ENCODE results near the gene RNF43. TPM values are rescaled to one million over a fixed set of nuclear protein-coding genes. Genes with fewer than 3 reads are reported as not detected.

The RNF43 gene
- total and polyA plus RNA-seq, 2 of the 13 experiments (the other 11 are each of a cell fraction or from before 2014, with no cell fraction given) = 31.0 to 53.4 TPM

DNA sequence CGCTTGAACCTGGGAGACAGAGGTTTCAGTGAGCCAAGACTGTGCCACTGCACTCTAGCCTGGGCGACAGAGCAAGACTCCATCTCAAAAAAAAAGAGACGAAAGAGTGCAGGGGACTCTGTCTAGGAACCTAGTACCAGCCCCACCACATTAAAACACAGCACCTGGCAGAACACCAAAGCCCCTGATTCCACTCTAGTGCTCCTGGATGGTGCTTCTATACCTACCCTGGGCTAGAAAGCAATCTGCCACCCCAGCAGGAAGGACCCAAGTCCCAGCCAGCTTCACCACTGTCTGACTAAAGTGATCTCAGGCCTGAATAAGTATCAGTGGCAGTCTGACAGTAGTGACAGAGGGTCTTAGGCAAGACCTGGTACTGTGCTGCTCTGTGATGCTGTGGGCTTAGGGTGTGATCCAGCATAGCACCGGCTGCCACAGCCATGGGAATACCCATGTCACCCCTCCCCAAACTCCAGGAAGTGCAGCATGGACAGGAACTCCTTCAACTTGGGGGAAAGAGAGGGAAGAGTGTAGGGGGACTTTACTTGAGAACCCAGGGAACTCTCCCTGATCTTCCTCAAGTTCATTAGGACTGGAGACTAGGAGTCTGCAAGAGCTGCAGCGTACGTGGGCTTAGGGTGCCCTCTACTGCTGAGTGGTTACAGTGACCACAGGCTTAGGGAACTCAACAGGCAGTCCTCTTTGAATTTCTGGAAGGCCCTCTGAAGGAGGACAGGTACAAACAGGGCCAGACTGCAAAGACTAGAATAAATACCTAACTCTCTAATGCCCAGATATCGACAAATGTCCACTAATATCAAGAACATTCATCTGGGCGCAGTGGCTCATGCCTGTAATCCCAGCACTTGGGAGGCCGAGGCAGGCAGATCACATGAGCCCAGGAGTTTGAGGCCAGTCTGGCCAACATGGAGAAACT is 30.0 kb upstream of the RNF43 start (continued):
- TF ChIP-seq KDM2A (CRISPR knock-in tag; IDR thresholded peaks at IDR 0.05; ENCODE audit: borderline replicate concordance, low read depth) (peak; percentile 67), NFIC (IDR thresholded peaks at IDR 0.05; ENCODE audit: low read length) (no peak), ZSCAN20 (CRISPR knock-in tag; IDR thresholded peaks at IDR 0.05; ENCODE audit: borderline replicate concordance) (no peak), SMAD1 (CRISPR knock-in tag; IDR thresholded peaks at IDR 0.05; ENCODE audit: borderline replicate concordance, low read depth) (no peak), ZNF670 (CRISPR knock-in tag; IDR thresholded peaks at IDR 0.05; ENCODE audit: borderline replicate concordance) (no peak), FOXA3 (CRISPR knock-in tag; IDR thresholded peaks at IDR 0.05) (0 out of 2 replicates have a peak, but pooled peaks have one; percentile 19), SRF (IDR thresholded peaks at IDR 0.05; ENCODE audit: low read depth, low read length) (0 out of 2 replicates have a peak, but pooled peaks have one; percentile 25), ZFP36L2 (CRISPR knock-in tag; IDR thresholded peaks at IDR 0.05) (no peak), FOSL2 (CRISPR knock-in tag; IDR thresholded peaks at IDR 0.05) (peak; percentile 26; the same call in 1 of the 2 replicates), ZEB1 (IDR thresholded peaks at IDR 0.05; ENCODE audit: insufficient replicate concordance, low read depth) (no peak), MTF2 (CRISPR knock-in tag; IDR thresholded peaks at IDR 0.05; ENCODE audit: borderline replicate concordance) (no peak), ZFP37 (CRISPR knock-in tag; IDR thresholded peaks at IDR 0.05; ENCODE audit: borderline replicate concordance) (no peak), ZNF282 (IDR thresholded peaks at IDR 0.05; ENCODE audit: partially characterized antibody) (no peak), ZFP90 (CRISPR knock-in tag; IDR thresholded peaks at IDR 0.05; ENCODE audit: borderline replicate concordance) (no peak), ZNF619 (CRISPR knock-in tag; IDR thresholded peaks at IDR 0.05) (no peak), ZNF496 (CRISPR knock-in tag; IDR thresholded peaks at IDR 0.05; ENCODE audit: insufficient replicate concordance) (no peak)
- TF ChIP-seq, protein P1, sequence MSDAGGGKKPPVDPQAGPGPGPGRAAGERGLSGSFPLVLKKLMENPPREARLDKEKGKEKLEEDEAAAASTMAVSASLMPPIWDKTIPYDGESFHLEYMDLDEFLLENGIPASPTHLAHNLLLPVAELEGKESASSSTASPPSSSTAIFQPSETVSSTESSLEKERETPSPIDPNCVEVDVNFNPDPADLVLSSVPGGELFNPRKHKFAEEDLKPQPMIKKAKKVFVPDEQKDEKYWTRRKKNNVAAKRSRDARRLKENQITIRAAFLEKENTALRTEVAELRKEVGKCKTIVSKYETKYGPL (CRISPR knock-in tag; IDR thresholded peaks at IDR 0.05) = no peak
- TF ChIP-seq, protein P2, sequence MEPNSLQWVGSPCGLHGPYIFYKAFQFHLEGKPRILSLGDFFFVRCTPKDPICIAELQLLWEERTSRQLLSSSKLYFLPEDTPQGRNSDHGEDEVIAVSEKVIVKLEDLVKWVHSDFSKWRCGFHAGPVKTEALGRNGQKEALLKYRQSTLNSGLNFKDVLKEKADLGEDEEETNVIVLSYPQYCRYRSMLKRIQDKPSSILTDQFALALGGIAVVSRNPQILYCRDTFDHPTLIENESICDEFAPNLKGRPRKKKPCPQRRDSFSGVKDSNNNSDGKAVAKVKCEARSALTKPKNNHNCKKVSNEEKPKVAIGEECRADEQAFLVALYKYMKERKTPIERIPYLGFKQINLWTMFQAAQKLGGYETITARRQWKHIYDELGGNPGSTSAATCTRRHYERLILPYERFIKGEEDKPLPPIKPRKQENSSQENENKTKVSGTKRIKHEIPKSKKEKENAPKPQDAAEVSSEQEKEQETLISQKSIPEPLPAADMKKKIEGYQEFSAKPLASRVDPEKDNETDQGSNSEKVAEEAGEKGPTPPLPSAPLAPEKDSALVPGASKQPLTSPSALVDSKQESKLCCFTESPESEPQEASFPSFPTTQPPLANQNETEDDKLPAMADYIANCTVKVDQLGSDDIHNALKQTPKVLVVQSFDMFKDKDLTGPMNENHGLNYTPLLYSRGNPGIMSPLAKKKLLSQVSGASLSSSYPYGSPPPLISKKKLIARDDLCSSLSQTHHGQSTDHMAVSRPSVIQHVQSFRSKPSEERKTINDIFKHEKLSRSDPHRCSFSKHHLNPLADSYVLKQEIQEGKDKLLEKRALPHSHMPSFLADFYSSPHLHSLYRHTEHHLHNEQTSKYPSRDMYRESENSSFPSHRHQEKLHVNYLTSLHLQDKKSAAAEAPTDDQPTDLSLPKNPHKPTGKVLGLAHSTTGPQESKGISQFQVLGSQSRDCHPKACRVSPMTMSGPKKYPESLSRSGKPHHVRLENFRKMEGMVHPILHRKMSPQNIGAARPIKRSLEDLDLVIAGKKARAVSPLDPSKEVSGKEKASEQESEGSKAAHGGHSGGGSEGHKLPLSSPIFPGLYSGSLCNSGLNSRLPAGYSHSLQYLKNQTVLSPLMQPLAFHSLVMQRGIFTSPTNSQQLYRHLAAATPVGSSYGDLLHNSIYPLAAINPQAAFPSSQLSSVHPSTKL (CRISPR knock-in tag; IDR thresholded peaks at IDR 0.05) = peak; percentile 38; the same call in 1 of the 2 replicates
- TF ChIP-seq, protein P3, sequence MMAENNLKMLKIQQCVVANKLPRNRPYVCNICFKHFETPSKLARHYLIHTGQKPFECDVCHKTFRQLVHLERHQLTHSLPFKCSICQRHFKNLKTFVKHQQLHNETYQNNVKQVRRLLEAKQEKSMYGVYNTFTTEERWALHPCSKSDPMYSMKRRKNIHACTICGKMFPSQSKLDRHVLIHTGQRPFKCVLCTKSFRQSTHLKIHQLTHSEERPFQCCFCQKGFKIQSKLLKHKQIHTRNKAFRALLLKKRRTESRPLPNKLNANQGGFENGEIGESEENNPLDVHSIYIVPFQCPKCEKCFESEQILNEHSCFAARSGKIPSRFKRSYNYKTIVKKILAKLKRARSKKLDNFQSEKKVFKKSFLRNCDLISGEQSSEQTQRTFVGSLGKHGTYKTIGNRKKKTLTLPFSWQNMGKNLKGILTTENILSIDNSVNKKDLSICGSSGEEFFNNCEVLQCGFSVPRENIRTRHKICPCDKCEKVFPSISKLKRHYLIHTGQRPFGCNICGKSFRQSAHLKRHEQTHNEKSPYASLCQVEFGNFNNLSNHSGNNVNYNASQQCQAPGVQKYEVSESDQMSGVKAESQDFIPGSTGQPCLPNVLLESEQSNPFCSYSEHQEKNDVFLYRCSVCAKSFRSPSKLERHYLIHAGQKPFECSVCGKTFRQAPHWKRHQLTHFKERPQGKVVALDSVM (CRISPR knock-in tag; IDR thresholded peaks at IDR 0.05) = no peak
